Left cardiac atrium (tissue), 4 donors: ENCODE data around the gene JMJD7. TPM values are rescaled to one million over a fixed set of nuclear protein-coding genes. Genes with fewer than 3 reads are reported as not detected.

Source experiments
- ATAC-seq, 2 donors: fragments of 200-7000 bp; cut with Tn5 transposase; one replicate each; pipeline ENCODE4 v1.9.1; 2020; ENCODE audit warnings: mild to moderate bottlenecking in 2 of 2, moderate library complexity in 2 of 2
- DNase-seq: peaks from one replicate; pipeline ENCODE4 v3.0.0-alpha.2; 2020
- intact Hi-C, 2 donors: fragments of 100-400 bp; cut with DNase I; formaldehyde crosslinking; loops; one replicate each; pipeline versions ENCODE4 v1.14.1 to v1.15.1; 2022 to 2023
- long read RNA-seq: library from polyadenylated mRNA; unstranded; transcript quantifications from one replicate; pipeline ENCODE4 v2.0.0, GENCODE V29; 2021
- total RNA-seq, 2 donors: library from RNA; stranded (reverse); fragmentation: NEBNext Ultra II Directional; extraction: Animal tissue kit (Norgen Biotek cat#: 25700); gene quantifications; one replicate each; pipeline ENCODE4 v1.2.1, GENCODE V29; 2021
- donor health status: DM: no; HTN: yes; CAD: no.
- donor health status: DM: no; HTN: yes; CAD: no; lungs with severe emphysema.
- donor health status: DM: yes; HTN: yes; CAD: no.
- donor health status: Dilated cardiomyopathy.

JMJD7 gene
- total RNA-seq, result 10 to 100 TPM in 1 of 2 donors, 1 to 10 TPM in 1; 8.8 to 11.7 TPM
- long read RNA-seq, transcript JMJD7-201 (8 exons, 1,416 nt), result major isoform, 11 of 12 reads
- long read RNA-seq, partial matches to known transcripts, result 1 of 12 reads
- long read RNA-seq, other reads (novel, unspliced or antisense), result 0 of 12 reads

DNA sequence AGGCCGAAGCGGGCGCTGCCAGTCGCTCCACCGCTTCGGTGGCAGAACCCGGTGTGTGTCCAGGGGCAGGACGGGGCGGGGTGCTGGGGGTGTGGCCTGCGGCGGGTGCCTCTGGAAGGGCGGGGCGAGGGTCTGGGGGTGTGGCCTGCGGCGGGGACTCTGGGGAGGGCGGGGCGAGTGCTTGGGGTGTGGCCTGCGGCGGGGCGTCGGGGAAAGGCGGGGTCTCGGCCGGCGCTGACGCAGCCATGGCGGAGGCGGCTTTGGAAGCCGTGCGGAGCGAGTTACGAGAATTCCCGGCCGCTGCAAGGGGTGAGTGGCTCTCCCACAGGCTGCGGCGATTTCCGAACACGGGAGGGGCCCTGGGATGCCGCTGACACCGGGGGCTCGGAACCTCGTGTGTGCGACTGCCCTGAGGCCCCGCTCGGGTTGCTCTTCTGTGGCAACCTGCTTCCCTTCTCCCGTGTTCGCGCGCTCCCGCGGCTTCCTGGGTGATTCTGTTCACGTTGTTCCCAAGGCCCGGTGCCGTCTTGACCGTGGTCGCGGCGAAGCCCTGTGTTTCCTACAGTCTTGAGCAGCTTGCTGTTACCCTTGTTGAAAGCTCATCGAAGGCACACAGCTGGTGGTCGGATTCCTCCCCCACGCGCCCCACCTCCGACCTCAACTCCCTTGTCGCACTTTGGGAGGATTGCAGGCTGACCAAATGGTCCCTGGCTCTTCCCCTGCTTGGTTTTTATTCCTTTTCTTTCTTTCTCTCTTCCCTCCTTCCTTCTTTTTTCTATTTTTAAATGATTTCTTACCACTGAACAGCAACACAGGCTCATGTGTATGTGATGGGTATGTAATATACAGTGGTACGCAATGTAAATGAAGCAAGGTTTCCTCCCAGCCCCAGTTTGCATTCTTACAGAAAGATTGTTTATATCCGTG, at the start of gene JMJD7:
TSS of gene JMJD7 (plus strand) at position 213 of the 927 bp plus-strand sequence. CDS start at position 246, 33 bp downstream.
- intact Hi-C loops, result no loop called here
- DNase-seq (peak; percentile 96), ATAC-seq (peak; percentile 97)

DNA sequence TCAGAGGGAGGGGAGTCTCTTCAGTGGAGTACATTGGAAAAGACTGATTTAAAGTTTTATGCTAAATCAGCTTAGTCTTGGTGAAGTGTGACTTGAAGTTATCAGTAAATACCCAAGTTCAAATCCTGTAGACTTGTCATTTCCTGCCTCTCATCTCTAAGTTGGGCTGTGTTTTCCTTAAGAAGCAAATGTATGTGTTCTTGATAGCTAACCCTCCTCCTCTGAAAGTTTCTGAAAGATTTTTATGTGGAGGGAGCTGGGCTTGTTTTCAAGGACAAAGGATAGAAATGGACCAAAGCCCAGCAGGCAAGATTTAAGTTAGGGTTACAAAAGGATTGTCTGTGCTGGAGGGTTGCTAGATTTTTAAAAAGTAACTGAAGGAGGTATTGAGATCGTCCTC, 49.4 kb upstream of the JMJD7 start:
- ATAC-seq (no peak), DNase-seq (no peak)
- intact Hi-C loops, result loop anchor here in 1 of 2 donors (10.0 kb wide), 2 partner anchors 126 to 206 kb away; no protein-coding TSS in a partner anchor

DNA sequence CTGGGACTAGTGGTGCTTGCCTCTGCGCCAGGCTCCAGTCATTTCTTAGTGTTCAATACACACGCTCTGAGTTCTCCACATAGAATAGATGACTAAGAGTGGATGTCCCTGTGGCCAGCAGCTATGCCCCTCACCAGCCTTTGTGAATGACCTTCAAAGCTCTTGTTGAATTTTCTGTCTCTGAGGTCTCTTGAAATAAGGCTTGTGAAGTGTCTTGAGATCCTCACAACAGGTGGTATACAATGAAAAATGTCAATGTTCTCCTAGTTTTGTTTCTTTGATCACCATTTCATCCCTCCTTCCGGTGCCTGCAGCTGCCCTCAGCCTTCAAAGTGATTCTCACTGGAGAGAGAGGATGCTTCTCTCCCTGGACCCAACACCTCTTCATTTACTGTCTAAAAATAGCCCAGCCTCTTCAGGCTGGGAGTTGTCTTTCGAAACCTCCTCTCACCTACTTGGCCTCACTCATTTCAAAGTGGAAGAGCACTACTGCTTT, 48.2 kb upstream of the JMJD7 start:
- ATAC-seq (peak; percentile 74 to 81), DNase-seq (no peak)
- intact Hi-C loops, result loop anchor here in 1 of 2 donors (10.0 kb wide), 2 partner anchors 125 to 205 kb away; no protein-coding TSS in a partner anchor

DNA sequence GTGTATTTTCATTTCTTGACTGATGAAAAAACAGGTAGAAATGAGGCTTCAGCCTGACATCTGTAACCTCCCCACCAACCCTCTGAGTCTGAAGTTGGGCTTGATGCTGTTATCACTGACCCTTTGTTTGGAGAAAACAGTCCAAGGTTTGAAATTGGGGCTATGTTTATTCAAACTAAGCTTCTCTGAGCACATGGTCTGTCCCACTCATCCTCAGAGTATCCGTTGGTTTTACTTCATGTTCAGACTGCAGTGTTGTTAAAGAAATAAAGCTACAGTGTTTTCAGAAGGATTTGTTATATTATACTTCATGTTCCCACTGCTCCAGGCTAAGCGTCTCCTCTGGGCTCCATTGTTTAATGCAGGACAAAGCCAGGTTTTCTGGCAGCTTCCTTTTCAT, 47.6 kb upstream of the JMJD7 start:
- intact Hi-C loops, result no loop called here
- no peak for DNase-seq

DNA sequence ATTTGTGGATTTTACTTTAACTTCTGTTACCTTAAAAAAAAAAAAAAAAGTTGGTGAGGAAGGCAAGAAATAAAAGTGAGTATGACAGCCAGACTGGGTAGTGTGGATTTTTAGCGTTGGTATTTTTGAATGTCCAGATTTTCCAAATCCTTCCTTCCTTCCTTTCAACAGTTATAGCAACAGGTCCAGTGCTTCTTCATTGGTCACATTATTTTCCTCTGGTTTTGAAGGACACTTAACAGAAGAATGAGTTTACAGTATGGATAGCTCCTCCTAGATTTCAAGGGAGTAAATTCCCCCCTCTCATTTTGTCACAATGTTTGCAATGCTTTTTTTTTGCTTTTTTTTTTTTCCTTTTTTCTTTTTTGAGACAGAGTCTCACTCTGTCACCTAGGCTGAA, 47.2 kb upstream of the JMJD7 start:
- no peak for ATAC-seq
- intact Hi-C loops, result no loop called here
- DNase-seq, result no peak

More for the DNA sequence above, 47.6 kb upstream of the JMJD7 start:
- no peak for ATAC-seq

DNA sequence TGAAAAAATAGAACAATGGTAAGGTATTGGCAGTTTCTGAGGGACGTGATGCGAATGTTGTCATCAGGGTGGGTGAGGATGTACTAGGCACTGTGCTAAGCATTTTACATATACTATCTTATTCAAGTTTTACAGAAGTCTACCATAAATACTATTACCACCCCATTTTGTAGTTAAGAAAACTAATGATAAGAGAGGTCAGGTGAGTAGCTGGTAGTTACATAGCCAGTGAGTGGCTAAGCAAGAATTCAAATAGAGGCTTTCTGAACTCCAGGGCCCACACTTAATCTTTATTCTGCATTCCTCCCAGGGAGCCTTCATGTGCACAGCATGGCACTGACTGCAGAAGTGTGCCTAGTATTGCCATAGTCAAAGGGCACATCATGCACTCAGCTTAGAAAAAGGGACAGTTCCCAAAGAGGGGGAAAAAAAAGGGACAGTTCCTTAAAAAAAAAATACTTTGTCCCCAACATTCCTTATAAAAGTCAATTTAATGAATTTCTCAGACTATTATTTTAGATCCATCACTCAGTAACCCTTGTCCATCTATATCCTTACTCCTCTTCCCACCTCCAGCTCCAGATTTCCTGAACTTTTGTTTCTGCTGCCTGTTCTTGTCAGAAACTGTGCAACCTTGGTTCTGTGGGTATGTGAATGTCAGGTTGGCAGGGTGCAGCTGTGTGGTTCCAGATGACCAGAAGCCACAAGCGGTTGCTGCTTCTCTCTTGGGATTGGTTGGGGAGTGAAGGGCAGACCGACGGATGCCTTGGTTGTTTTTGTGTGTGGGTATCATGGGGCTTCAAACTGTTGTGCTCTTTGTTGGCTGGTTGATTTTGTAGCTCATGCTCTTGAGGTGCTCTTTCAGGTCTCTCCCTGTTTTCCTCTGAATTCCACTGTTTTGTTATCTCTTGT, 45.3 kb upstream of the JMJD7 start:
- intact Hi-C loops, result no loop called here
- DNase-seq, result no peak
- no peak for ATAC-seq

DNA sequence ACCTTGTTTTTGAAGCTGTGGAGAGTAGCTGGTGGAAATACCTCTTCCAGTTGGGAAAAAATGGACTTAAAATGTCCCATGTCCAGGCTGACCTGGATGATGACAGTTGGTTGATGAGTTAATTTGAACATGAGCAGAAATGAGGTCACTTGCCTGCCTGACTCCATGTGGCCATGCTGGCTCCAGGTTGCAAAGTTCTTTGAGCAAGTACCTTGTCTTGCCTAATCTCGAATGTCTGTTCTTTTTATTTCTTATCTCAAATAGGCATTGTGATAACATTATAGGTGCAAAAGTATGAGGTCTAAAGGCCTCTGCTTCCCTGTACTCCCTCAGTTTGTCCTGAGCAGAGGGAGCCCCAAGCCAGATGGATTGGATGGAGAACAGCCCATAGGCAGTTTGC, 44.6 kb upstream of the JMJD7 start:
- intact Hi-C loops, result no loop called here
- ATAC-seq, result no peak
- DNase-seq, result no peak

DNA sequence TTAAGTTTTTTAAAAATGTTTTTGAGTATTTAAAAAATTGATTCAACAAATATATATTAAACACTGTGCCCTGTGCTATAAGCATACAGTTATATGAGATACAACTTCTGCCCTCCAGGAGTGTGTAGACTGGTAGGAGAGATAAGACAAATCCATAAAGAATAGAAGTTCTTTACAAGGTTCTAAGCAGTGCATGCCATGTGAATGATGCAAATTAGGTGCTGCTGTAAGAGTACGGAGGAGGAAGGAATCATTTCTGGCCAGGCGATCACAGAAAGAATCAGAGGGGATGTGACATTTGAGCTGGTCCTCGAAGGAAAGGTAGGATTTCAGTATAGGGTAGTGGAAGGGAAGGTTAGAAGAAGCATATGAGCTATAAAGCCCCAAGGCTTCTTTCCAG, 39.6 kb upstream of the JMJD7 start:
- DNase-seq, result no peak
- intact Hi-C loops, result no loop called here

DNA sequence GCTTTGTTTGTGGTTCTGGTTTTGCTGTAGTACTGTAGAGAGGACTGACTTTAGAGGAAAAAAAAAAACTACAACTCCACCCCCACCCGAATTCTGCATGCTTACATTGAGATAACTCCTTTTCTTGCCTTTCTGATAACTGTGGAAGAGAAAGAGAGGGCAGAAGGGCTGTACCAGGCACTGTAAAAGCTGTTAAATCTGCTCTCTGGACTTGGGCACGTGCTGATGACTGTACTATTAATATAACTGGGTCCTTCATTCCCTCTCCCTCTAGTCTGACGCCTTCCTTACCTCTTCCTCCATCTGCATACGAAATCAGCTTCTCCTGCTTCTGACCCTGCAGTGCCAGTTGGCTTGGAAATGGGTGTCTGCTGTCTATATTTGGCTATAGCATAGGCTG, 38.7 kb upstream of the JMJD7 start:
- intact Hi-C loops, result no loop called here
- DNase-seq (no peak), ATAC-seq (peak; percentile 53 to 82)

More for the DNA sequence above, 39.6 kb upstream of the JMJD7 start:
- ATAC-seq, result no peak

DNA sequence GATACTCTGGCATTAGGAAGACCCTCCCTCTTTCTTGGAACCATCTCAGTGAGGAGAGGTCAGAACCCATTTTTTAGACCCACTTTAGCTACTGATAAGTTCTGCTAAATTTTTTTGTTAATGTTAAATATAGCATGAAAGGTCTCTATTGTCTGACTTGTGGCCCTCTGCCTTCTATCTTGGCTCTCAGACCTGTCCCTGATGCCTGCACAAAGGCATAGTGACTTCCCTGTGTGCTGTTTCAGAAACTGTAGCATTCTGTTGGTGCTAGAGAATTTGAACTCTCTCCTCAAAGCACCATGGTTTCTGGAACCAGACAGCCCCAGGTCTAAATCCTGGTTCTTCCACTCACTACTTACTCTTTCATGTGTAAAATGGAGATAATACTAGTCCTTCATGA, 38.2 kb upstream of the JMJD7 start:
- ATAC-seq, result no peak
- intact Hi-C loops, result no loop called here

DNA sequence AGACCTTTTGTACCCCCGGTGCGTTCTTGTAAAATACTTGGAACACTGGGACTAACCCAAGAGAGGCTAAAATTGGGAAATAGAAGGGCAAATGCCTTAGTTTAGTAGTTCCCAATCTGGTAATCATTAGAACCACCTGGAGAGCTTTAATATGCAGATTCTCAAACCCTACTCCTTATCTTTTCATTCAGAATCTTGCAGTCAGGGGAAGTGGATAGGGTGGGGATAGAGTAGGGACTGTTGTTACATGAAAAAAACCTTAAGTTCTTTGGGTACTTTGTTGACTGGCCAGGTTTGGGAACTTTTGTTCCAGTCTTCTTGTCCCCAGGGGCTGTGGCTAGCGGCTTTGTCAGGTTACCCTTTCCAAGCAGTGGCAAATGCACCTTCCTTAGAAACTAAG, 37.7 kb upstream of the JMJD7 start:
- DNase-seq (no peak), ATAC-seq (no peak)
- intact Hi-C loops, result no loop called here

More for the DNA sequence above, 38.2 kb upstream of the JMJD7 start:
- no peak for DNase-seq

DNA sequence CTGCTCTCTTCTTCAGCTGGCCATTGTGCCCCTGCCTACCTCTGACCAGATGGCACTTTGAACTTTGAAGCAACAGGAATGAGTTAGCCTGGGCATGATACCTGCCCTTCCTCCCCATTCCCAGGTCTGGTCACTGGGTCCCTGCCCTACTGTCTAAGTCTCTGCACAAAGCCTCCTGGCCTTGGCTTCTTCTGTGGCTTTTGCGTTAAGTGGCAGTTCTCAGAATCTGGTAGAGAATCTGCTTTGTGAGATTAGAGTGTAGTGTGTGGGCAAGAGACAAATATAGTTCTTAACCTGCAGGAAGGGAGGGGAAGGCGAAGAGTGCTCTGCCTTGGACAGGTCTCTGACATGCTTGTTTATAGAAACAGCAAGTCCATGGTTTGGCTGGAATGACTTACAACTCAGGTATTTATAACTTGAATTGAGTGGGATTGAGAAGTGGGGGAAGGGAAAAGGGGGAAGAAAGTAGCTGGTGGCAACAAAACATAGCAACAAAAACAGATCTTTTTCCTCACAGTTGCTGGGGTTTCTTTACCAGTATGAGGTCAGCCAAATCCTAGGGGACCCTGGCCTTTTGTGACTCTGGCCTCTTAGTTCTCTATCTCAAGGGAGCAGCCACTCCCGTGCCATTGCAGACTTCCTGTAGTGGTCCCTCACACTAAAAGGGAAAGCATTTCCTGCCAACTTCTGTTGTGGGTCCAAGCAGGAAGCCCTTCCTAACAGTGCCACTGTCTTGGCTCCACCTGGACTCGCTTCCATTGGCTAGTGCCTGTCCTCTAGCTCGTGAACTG, 36.9 kb upstream of the JMJD7 start:
- ATAC-seq (peak; percentile 45 to 62), DNase-seq (peak; percentile 47)
- intact Hi-C loops, result no loop called here

DNA sequence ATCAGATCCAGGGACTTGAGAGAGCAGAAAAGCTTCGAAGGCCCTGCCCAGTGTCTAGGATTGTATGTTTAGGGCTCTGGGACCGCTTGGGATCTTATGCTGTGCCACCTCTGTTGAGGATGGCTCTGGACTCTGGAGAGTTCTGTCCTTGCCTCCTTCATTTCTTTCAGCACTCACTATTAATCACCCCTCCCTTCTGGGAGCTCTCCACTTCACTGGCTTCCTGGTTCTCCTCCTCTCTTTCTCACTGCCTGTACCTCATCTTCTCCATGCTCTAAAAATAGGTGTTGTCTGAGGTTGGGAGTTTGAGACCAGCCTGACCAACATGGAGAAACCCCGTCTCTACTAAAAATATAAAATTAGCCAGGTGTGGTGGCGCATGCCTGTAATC, 36.4 kb upstream of the JMJD7 start:
- intact Hi-C loops, result no loop called here
- peak in 1 of 2 donors; percentile 21 for ATAC-seq

DNA sequence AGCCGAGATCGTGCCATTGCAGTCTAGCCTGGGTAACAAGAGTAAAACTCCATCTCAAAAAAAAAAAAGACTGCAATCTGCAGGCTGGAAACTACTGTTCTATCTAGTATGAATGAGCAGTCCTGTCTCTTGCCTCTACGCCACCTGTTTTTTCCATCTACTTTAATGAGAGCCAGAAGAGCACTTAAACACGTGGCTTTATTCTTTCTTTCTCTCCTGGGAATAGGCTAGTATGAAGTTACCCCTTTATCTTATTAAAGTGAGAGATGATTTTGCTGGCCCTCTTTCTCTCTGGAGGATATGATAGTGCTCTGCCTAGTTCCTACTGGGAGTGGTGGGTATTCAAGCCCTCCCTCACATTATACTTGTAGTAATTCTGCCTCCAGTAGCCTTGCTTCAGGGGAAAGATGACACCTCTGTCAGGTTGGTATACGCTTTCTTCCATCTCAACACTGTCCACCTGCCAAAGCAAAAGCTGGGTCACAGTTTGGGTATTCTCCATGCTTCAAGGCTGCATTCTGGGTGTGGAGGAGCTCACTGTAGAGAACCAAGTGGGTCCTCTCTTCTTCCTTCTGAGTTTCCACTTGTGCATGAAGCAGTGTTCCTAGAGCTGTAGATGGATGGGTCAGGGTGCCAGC, 35.8 kb upstream of the JMJD7 start:
- intact Hi-C loops, result no loop called here
- no peak for DNase-seq
- ATAC-seq, result no peak

More for the DNA sequence above, 36.4 kb upstream of the JMJD7 start:
- no peak for DNase-seq

DNA sequence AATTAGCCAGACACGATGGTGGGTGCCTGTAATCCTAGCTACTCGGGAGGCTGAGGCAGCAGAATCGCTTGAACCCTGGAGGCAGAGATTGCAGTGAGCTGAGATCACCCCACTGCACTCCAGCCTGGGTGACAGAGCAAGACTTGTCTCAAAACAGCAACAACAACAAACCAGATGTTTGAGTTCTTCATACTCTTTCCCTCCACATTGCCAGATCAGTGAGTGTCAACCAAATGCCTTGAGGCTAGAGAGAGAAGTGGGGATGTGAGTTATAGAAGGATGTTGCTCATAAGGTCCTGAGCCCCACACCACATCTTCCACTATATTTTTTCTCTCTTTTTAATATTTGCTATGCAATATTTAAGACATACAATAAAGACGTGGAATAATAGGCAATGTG, 33.8 kb upstream of the JMJD7 start:
- intact Hi-C loops, result no loop called here
- DNase-seq (no peak), ATAC-seq (no peak)

DNA sequence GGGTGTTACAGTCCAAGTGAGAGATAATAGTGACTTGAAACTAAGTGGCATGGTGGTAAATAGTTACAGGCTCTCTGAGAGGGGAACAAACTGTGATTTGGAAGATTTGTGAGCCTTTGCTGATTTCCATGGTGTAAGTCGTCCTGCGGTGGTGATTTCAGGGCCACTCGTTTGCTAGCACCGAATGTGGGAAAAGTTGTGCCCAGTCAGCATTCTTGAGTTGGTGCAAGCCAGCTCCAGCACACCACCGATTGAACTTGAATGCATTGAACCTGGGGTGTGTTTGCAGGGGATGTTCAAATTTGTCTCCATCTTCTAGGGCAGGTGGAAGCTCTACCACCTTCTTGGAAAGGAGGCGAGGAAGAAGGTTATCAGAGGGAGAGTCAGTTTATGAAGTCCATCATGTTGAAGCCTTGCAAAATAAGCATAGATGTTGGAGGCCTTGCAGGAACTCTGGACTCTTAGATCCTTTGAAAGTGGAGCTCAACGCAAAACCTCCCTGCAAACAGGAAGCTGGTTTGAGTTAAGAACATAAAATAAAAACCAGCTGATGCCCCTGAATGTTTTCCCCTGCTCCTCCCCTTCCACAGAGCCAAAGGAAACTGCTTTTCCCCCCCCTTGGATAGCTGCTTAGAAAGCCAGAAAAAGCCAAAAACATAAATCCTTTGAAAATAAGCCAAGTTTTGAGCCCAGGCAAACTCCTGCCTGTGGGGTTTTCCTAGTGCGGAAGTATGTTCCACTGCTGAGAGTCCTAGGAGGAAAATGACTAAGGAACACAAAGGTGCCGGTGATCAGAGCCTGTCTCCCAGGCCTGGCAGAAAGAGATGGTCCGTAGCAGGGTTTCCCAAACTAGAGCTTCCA, 31.7 kb upstream of the JMJD7 start:
- ATAC-seq, result peak in 1 of 2 donors; percentile 30
- DNase-seq, result no peak
- intact Hi-C loops, result no loop called here
